WTC11 (cell line): Measurements from ENCODE around the gene DLGAP4. TPM values are rescaled to one million over a fixed set of nuclear protein-coding genes. Genes with fewer than 3 reads are reported as not detected.

Experiments
- ATAC-seq: fragments of 200-7000 bp; cut with Tn5 transposase; 2 replicates; pipeline ENCODE4 v1.10.0; 2021; ENCODE audit warnings: mild to moderate bottlenecking, moderate library complexity
- CTCF ChIA-PET: fragments of 300-600 bp; sonication (Branson Sonifier 250); formaldehyde crosslinking; loops from one replicate; lab custom pipeline; 2021; ENCODE audit warnings: antibody characterized with exemption; lab: Charles Lee
- POLR2A ChIA-PET: fragments of 350-600 bp; sonication (Branson Sonifier 250); formaldehyde crosslinking; loops from one replicate; lab custom pipeline; 2021; ENCODE audit warnings: antibody characterized with exemption; lab: Charles Lee
- DNase-seq: peaks from one replicate; pipeline ENCODE4 v3.0.0; 2021; ENCODE audit warnings: low spot score
- H3K27ac Mint-ChIP-seq: 2 replicates; pipeline ENCODE4 v1.8.0; 2021; ENCODE audit warnings: mixed read lengths
- H3K27me3 Mint-ChIP-seq: 2 replicates; pipeline ENCODE4 v1.8.0; 2021; ENCODE audit warnings: low read depth, mild to moderate bottlenecking, moderate library complexity, mixed read lengths
- H3K36me3 Mint-ChIP-seq: 2 replicates; pipeline ENCODE4 v1.8.0; 2021; ENCODE audit warnings: mixed read lengths
- H3K4me1 Mint-ChIP-seq: 2 replicates; pipeline ENCODE4 v1.8.0; 2022; ENCODE audit warnings: mixed read lengths
- H3K4me3 Mint-ChIP-seq: 2 replicates; pipeline ENCODE4 v1.8.0; 2021; ENCODE audit warnings: mild to moderate bottlenecking, moderate library complexity, mixed read lengths
- H3K9me3 Mint-ChIP-seq: 2 replicates; pipeline ENCODE4 v1.8.0; 2021; ENCODE audit warnings: mixed read lengths
- CREB1 ChIP-seq: sonication (generic); formaldehyde crosslinking; IDR thresholded peaks from 2 replicates; pipeline ENCODE4 v1.8.0; 2023; ENCODE audit warnings: mild to moderate bottlenecking, missing genetic modification reagents
- GABPB1 ChIP-seq: sonication (generic); formaldehyde crosslinking; IDR thresholded peaks from 2 replicates; pipeline ENCODE4 v1.8.1; 2023; ENCODE audit warnings: mild to moderate bottlenecking, missing genetic modification reagents
- NFYB ChIP-seq: sonication (generic); formaldehyde crosslinking; conservative IDR thresholded peaks from 2 replicates; pipeline ENCODE4 v1.8.0; 2022; ENCODE audit warnings: low read depth, missing genetic modification reagents
- NR1H2 ChIP-seq: sonication (generic); formaldehyde crosslinking; IDR thresholded peaks from 2 replicates; pipeline ENCODE4 v1.9.0; 2021; ENCODE audit warnings: mild to moderate bottlenecking, moderate library complexity, missing genetic modification reagents
- NR3C1 ChIP-seq: sonication (generic); formaldehyde crosslinking; conservative IDR thresholded peaks from 2 replicates; pipeline ENCODE4 v1.8.1; 2023; ENCODE audit warnings: low read depth, mild to moderate bottlenecking, missing genetic modification reagents
- OVOL2 ChIP-seq: fragments of 250-450 bp; sonication (Bioruptor Pico); IDR thresholded peaks from 2 replicates; pipeline ENCODE4 v1.9.0; 2021; ENCODE audit warnings: mild to moderate bottlenecking, borderline replicate concordance
- PRRX2 ChIP-seq: fragments of 250-450 bp; sonication (Bioruptor Pico); IDR thresholded peaks from 2 replicates; pipeline ENCODE4 v1.8.0; 2021; ENCODE audit warnings: mild to moderate bottlenecking
- SMAD4 ChIP-seq: sonication (generic); formaldehyde crosslinking; IDR thresholded peaks from 2 replicates; pipeline ENCODE4 v1.8.0; 2022; ENCODE audit warnings: mild to moderate bottlenecking, missing genetic modification reagents
- total RNA-seq: library from RNA; stranded (reverse); gene quantifications from 3 replicates; pipeline ENCODE4 v1.2.3, GENCODE V29; 2021
- TF ChIP-seq, protein P1 (sequence below): fragments of 250-450 bp; sonication (Bioruptor Pico); IDR thresholded peaks from 2 replicates; pipeline ENCODE4 v1.9.0; 2021; ENCODE audit warnings: moderate library complexity, mild to moderate bottlenecking, inconsistent platforms, borderline replicate concordance
- TF ChIP-seq, protein P2 (sequence below): sonication (generic); formaldehyde crosslinking; IDR thresholded peaks from 2 replicates; pipeline ENCODE4 v1.8.1; 2023; ENCODE audit warnings: mild to moderate bottlenecking, missing genetic modification reagents, moderate library complexity
- TF ChIP-seq, protein P3 (sequence below): sonication (generic); formaldehyde crosslinking; IDR thresholded peaks from 2 replicates; pipeline ENCODE4 v1.8.1; 2023; ENCODE audit warnings: mild to moderate bottlenecking, missing genetic modification reagents
- TF ChIP-seq, protein P4 (sequence below): sonication (generic); formaldehyde crosslinking; IDR thresholded peaks from 2 replicates; pipeline ENCODE4 v1.8.1; 2023; ENCODE audit warnings: mild to moderate bottlenecking, missing genetic modification reagents, moderate library complexity
- TF ChIP-seq, protein P5 (sequence below): sonication (generic); formaldehyde crosslinking; conservative IDR thresholded peaks from 2 replicates; pipeline ENCODE4 v1.8.1; 2023; ENCODE audit warnings: mild to moderate bottlenecking, low read depth, missing genetic modification reagents, moderate library complexity
- TF ChIP-seq, protein P6 (sequence below): sonication (generic); formaldehyde crosslinking; IDR thresholded peaks from 2 replicates; pipeline ENCODE4 v1.8.0; 2023; ENCODE audit warnings: mild to moderate bottlenecking, missing genetic modification reagents
- TF ChIP-seq, protein P7 (sequence below): fragments of 200-600 bp; IDR thresholded peaks from 2 replicates; pipeline ENCODE4 v1.8.0; 2022; ENCODE audit warnings: antibody characterized with exemption
- TF ChIP-seq, protein P8 (sequence below): sonication (generic); formaldehyde crosslinking; IDR thresholded peaks from 2 replicates; pipeline ENCODE4 v1.8.1; 2023; ENCODE audit warnings: mild to moderate bottlenecking, missing genetic modification reagents, borderline replicate concordance
- TF ChIP-seq, protein P9 (sequence below): sonication (generic); formaldehyde crosslinking; IDR thresholded peaks from 2 replicates; pipeline ENCODE4 v1.8.1; 2023; ENCODE audit warnings: mild to moderate bottlenecking, missing genetic modification reagents

The DLGAP4 gene
- total RNA-seq, 1 experiment from 2014 or later, result 52.6 TPM

DNA sequence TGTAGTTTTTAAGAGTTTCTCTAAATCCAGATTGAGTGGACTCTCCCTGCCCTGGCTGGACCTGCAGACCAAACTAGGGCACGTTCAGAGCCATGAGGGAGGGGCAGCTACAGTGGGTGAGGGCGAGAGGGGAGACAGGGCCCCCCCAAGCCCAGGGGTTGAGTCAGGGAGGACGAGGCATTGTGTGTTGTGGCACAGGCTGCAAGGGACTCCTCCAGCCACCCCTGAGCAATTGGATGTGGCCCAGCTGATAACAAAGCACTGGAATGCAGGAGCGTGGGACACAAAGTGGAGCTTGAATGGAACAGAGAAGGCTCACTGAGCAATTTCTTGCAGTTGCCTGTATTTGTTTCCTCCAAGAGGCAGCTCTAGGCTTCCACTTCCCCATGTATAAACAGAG is 191.7 kb downstream of the DLGAP4 start:
- no peak overlapping the region for H3K27ac Mint-ChIP-seq
- POLR2A ChIA-PET, result no interaction called here
- H3K4me1 Mint-ChIP-seq, result no peaks in the 10 kb centered on the region
- ATAC-seq (no peak), DNase-seq (no peak)
- TF ChIP-seq, protein P1, sequence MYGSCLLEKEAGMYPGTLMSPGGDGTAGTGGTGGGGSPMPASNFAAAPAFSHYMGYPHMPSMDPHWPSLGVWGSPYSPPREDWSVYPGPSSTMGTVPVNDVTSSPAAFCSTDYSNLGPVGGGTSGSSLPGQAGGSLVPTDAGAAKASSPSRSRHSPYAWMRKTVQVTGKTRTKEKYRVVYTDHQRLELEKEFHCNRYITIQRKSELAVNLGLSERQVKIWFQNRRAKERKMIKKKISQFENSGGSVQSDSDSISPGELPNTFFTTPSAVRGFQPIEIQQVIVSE, result no peak
- TF ChIP-seq, protein P2, sequence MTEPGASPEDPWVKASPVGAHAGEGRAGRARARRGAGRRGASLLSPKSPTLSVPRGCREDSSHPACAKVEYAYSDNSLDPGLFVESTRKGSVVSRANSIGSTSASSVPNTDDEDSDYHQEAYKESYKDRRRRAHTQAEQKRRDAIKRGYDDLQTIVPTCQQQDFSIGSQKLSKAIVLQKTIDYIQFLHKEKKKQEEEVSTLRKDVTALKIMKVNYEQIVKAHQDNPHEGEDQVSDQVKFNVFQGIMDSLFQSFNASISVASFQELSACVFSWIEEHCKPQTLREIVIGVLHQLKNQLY, result no peak
- TF ChIP-seq NFYB (no peak), NR1H2 (no peak), OVOL2 (CRISPR knock-in tag) (no peak), SMAD4 (CRISPR knock-in tag) (no peak), NR3C1 (CRISPR knock-in tag) (no peak), CREB1 (CRISPR knock-in tag) (no peak), PRRX2 (CRISPR knock-in tag) (no peak), GABPB1 (CRISPR knock-in tag) (no peak)
- TF ChIP-seq, protein P3, sequence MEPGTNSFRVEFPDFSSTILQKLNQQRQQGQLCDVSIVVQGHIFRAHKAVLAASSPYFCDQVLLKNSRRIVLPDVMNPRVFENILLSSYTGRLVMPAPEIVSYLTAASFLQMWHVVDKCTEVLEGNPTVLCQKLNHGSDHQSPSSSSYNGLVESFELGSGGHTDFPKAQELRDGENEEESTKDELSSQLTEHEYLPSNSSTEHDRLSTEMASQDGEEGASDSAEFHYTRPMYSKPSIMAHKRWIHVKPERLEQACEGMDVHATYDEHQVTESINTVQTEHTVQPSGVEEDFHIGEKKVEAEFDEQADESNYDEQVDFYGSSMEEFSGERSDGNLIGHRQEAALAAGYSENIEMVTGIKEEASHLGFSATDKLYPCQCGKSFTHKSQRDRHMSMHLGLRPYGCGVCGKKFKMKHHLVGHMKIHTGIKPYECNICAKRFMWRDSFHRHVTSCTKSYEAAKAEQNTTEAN (CRISPR knock-in tag), result no peak
- TF ChIP-seq, protein P4, sequence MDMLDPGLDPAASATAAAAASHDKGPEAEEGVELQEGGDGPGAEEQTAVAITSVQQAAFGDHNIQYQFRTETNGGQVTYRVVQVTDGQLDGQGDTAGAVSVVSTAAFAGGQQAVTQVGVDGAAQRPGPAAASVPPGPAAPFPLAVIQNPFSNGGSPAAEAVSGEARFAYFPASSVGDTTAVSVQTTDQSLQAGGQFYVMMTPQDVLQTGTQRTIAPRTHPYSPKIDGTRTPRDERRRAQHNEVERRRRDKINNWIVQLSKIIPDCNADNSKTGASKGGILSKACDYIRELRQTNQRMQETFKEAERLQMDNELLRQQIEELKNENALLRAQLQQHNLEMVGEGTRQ (CRISPR knock-in tag), result no peak
- TF ChIP-seq, protein P5, sequence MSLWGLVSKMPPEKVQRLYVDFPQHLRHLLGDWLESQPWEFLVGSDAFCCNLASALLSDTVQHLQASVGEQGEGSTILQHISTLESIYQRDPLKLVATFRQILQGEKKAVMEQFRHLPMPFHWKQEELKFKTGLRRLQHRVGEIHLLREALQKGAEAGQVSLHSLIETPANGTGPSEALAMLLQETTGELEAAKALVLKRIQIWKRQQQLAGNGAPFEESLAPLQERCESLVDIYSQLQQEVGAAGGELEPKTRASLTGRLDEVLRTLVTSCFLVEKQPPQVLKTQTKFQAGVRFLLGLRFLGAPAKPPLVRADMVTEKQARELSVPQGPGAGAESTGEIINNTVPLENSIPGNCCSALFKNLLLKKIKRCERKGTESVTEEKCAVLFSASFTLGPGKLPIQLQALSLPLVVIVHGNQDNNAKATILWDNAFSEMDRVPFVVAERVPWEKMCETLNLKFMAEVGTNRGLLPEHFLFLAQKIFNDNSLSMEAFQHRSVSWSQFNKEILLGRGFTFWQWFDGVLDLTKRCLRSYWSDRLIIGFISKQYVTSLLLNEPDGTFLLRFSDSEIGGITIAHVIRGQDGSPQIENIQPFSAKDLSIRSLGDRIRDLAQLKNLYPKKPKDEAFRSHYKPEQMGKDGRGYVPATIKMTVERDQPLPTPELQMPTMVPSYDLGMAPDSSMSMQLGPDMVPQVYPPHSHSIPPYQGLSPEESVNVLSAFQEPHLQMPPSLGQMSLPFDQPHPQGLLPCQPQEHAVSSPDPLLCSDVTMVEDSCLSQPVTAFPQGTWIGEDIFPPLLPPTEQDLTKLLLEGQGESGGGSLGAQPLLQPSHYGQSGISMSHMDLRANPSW, result no peak
- TF ChIP-seq, protein P6, sequence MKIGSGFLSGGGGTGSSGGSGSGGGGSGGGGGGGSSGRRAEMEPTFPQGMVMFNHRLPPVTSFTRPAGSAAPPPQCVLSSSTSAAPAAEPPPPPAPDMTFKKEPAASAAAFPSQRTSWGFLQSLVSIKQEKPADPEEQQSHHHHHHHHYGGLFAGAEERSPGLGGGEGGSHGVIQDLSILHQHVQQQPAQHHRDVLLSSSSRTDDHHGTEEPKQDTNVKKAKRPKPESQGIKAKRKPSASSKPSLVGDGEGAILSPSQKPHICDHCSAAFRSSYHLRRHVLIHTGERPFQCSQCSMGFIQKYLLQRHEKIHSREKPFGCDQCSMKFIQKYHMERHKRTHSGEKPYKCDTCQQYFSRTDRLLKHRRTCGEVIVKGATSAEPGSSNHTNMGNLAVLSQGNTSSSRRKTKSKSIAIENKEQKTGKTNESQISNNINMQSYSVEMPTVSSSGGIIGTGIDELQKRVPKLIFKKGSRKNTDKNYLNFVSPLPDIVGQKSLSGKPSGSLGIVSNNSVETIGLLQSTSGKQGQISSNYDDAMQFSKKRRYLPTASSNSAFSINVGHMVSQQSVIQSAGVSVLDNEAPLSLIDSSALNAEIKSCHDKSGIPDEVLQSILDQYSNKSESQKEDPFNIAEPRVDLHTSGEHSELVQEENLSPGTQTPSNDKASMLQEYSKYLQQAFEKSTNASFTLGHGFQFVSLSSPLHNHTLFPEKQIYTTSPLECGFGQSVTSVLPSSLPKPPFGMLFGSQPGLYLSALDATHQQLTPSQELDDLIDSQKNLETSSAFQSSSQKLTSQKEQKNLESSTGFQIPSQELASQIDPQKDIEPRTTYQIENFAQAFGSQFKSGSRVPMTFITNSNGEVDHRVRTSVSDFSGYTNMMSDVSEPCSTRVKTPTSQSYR, result no peak
- TF ChIP-seq, protein P7, sequence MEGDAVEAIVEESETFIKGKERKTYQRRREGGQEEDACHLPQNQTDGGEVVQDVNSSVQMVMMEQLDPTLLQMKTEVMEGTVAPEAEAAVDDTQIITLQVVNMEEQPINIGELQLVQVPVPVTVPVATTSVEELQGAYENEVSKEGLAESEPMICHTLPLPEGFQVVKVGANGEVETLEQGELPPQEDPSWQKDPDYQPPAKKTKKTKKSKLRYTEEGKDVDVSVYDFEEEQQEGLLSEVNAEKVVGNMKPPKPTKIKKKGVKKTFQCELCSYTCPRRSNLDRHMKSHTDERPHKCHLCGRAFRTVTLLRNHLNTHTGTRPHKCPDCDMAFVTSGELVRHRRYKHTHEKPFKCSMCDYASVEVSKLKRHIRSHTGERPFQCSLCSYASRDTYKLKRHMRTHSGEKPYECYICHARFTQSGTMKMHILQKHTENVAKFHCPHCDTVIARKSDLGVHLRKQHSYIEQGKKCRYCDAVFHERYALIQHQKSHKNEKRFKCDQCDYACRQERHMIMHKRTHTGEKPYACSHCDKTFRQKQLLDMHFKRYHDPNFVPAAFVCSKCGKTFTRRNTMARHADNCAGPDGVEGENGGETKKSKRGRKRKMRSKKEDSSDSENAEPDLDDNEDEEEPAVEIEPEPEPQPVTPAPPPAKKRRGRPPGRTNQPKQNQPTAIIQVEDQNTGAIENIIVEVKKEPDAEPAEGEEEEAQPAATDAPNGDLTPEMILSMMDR, result no peak
- TF ChIP-seq, protein P8, sequence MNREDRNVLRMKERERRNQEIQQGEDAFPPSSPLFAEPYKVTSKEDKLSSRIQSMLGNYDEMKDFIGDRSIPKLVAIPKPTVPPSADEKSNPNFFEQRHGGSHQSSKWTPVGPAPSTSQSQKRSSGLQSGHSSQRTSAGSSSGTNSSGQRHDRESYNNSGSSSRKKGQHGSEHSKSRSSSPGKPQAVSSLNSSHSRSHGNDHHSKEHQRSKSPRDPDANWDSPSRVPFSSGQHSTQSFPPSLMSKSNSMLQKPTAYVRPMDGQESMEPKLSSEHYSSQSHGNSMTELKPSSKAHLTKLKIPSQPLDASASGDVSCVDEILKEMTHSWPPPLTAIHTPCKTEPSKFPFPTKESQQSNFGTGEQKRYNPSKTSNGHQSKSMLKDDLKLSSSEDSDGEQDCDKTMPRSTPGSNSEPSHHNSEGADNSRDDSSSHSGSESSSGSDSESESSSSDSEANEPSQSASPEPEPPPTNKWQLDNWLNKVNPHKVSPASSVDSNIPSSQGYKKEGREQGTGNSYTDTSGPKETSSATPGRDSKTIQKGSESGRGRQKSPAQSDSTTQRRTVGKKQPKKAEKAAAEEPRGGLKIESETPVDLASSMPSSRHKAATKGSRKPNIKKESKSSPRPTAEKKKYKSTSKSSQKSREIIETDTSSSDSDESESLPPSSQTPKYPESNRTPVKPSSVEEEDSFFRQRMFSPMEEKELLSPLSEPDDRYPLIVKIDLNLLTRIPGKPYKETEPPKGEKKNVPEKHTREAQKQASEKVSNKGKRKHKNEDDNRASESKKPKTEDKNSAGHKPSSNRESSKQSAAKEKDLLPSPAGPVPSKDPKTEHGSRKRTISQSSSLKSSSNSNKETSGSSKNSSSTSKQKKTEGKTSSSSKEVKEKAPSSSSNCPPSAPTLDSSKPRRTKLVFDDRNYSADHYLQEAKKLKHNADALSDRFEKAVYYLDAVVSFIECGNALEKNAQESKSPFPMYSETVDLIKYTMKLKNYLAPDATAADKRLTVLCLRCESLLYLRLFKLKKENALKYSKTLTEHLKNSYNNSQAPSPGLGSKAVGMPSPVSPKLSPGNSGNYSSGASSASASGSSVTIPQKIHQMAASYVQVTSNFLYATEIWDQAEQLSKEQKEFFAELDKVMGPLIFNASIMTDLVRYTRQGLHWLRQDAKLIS (CRISPR knock-in tag), result no peak
- TF ChIP-seq, protein P9, sequence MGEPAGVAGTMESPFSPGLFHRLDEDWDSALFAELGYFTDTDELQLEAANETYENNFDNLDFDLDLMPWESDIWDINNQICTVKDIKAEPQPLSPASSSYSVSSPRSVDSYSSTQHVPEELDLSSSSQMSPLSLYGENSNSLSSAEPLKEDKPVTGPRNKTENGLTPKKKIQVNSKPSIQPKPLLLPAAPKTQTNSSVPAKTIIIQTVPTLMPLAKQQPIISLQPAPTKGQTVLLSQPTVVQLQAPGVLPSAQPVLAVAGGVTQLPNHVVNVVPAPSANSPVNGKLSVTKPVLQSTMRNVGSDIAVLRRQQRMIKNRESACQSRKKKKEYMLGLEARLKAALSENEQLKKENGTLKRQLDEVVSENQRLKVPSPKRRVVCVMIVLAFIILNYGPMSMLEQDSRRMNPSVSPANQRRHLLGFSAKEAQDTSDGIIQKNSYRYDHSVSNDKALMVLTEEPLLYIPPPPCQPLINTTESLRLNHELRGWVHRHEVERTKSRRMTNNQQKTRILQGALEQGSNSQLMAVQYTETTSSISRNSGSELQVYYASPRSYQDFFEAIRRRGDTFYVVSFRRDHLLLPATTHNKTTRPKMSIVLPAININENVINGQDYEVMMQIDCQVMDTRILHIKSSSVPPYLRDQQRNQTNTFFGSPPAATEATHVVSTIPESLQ, result no peak
- H3K27me3 Mint-ChIP-seq, result no peaks in the 10 kb centered on the region
- CTCF ChIA-PET, result no interaction called here
- H3K4me3 Mint-ChIP-seq, result no peak overlapping the region
- no peaks in the 10 kb centered on the region for H3K9me3 Mint-ChIP-seq
- peaks cover 16% of the 10 kb centered on the region for H3K36me3 Mint-ChIP-seq
